Measurements from ENCODE around the gene CPTP. TPM values are rescaled to one million over a fixed set of nuclear protein-coding genes. Genes with fewer than 3 reads are reported as not detected.

CPTP gene
- total RNA-seq, 1 donor from 2014 or later, result 18.7 TPM

DNA sequence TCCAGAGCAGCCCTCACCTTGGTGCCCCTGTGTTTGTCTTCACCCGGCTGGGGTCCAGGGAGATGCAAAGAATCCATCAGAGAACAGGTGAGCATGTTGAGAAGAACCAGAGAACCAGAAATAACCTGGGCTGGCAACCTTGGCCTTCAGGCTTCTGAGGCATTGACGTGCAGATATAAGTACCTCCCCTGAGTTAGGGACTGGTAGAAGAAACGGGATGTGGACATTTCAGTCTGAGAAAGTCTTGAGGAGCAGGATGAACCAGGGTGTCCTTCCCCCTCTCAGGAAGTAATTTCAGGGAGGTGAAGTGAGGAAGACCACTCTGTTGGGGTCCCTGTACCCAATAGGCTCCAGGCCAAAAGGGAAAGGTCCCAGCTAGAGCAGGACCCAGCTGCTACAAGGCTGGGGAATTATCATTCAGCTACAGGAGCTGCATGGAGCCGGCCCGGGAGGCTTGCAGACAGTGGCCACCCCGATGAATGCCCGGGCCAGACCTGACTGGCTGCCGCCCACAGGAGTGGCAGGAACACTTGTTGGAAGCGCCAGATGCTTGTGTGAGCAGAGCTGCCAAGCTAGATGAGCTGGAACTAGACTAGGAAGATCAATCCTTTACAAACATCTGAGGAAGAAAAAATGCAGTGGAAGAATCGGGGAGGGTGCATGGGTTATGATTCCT lies 52.1 kb downstream of the CPTP start:
- Mint-ChIP-seq H3K27ac (ENCODE audit: unreplicated experiment) (no peak overlapping the region), H3K27me3 (ENCODE audit: unreplicated experiment) (no peaks in the 10 kb centered on the region), H3K4me1 (ENCODE audit: low read depth, unreplicated experiment) (peaks cover 1% of the 10 kb centered on the region), H3K36me3 (ENCODE audit: unreplicated experiment) (no peaks in the 10 kb centered on the region), H3K9me3 (ENCODE audit: unreplicated experiment) (no peaks in the 10 kb centered on the region), H3K4me3 (ENCODE audit: unreplicated experiment) (peak overlapping the region; percentile 20)
- TF ChIP-seq, protein P1, sequence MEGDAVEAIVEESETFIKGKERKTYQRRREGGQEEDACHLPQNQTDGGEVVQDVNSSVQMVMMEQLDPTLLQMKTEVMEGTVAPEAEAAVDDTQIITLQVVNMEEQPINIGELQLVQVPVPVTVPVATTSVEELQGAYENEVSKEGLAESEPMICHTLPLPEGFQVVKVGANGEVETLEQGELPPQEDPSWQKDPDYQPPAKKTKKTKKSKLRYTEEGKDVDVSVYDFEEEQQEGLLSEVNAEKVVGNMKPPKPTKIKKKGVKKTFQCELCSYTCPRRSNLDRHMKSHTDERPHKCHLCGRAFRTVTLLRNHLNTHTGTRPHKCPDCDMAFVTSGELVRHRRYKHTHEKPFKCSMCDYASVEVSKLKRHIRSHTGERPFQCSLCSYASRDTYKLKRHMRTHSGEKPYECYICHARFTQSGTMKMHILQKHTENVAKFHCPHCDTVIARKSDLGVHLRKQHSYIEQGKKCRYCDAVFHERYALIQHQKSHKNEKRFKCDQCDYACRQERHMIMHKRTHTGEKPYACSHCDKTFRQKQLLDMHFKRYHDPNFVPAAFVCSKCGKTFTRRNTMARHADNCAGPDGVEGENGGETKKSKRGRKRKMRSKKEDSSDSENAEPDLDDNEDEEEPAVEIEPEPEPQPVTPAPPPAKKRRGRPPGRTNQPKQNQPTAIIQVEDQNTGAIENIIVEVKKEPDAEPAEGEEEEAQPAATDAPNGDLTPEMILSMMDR (IDR thresholded peaks at IDR 0.05; ENCODE audit: partially characterized antibody, unreplicated experiment), result no peak
- no peak for DNase-seq

DNA sequence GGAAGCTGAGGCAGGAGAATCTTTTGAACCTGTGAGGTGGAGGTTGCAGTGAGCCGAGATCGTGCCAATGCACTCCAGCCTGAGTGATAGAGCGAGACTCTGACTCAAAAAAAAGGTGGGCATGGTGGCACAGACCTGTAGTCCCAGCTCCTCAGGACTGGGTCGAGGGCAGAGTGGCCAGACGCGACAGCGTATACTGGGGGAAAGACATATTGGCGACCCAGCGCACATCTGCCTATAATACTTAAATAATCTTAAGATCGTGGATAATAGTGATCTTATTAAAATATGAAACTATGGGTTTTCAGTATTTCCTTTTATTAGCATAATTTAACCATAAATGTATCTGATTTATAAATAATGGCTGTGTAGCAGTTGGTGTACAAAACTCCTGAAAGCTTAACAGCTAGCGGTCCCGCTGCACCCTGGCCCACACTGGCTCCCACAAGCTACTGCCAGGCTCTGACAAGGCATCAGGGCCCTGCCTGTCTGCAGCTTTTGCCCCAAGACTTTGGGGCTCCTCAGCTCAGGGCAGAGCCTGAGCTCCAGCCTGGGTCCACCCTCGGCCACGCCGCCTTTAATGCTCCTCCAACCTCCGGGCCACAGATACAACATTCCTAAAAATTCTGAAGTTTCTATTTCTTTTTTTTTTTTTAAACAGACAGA lies 53.1 kb downstream of the CPTP start:
- Mint-ChIP-seq H3K4me3 (ENCODE audit: unreplicated experiment) (no peak overlapping the region), H3K4me1 (ENCODE audit: low read depth, unreplicated experiment) (peaks cover 3% of the 10 kb centered on the region), H3K27me3 (ENCODE audit: unreplicated experiment) (peaks cover 4% of the 10 kb centered on the region), H3K27ac (ENCODE audit: unreplicated experiment) (no peak overlapping the region), H3K9me3 (ENCODE audit: unreplicated experiment) (no peaks in the 10 kb centered on the region), H3K36me3 (ENCODE audit: unreplicated experiment) (no peaks in the 10 kb centered on the region)
- no peak for DNase-seq
- TF ChIP-seq, protein P1 (IDR thresholded peaks at IDR 0.05; ENCODE audit: partially characterized antibody, unreplicated experiment), result no peak

Small RNA genes lying within 50 kb of the gene (microRNA-seq; reads per million reads assigned to microRNA genes)
- gene MIR6726 (ENCODE audit: unreplicated experiment) (101 reads per million, percentile 74 among the genes with 10 or more reads in this experiment), gene MIR6727 (ENCODE audit: unreplicated experiment) (2.8 reads per million, percentile 20 among the genes with 10 or more reads in this experiment), gene MIR6808 (ENCODE audit: unreplicated experiment) (4.5 reads per million, percentile 30 among the genes with 10 or more reads in this experiment)

Other genes with a start within 250 kb of the CPTP start
- 24.5 TPM for gene C1orf159, start 208.7 kb upstream of the CPTP start, total RNA-seq (ENCODE audit: unreplicated experiment)
- not detected for gene TTLL10, start 150.9 kb upstream of the CPTP start, total RNA-seq (ENCODE audit: unreplicated experiment)
- 3.0 TPM for gene TNFRSF18, start 118.2 kb upstream of the CPTP start, total RNA-seq (ENCODE audit: unreplicated experiment)
- gene TNFRSF4, start 110.6 kb upstream of the CPTP start, total RNA-seq (ENCODE audit: unreplicated experiment), result 0.29 TPM
- 89.2 TPM for gene SDF4, start 92.8 kb upstream of the CPTP start, total RNA-seq (ENCODE audit: unreplicated experiment)
- gene B3GALT6, start 92.6 kb upstream of the CPTP start, total RNA-seq (ENCODE audit: unreplicated experiment), result 30.0 TPM
- 9.1 TPM for gene C1QTNF12, start 78.1 kb upstream of the CPTP start, total RNA-seq (ENCODE audit: unreplicated experiment)
- 88.1 TPM for gene UBE2J2, start 50.9 kb upstream of the CPTP start, total RNA-seq (ENCODE audit: unreplicated experiment)
- gene SCNN1D, start 44.4 kb upstream of the CPTP start, total RNA-seq (ENCODE audit: unreplicated experiment), result 8.4 TPM
- 1,099 TPM for gene ACAP3, start 16.9 kb upstream of the CPTP start, total RNA-seq (ENCODE audit: unreplicated experiment)
- 45.5 TPM for gene PUSL1, start 16.2 kb upstream of the CPTP start, total RNA-seq (ENCODE audit: unreplicated experiment)
- 147 TPM for gene INTS11, start 142 bp upstream of the CPTP start, total RNA-seq (ENCODE audit: unreplicated experiment)
- gene TAS1R3, start 6.5 kb downstream of the CPTP start, total RNA-seq (ENCODE audit: unreplicated experiment), result 1.3 TPM
- gene DVL1, start 24.6 kb downstream of the CPTP start, total RNA-seq (ENCODE audit: unreplicated experiment), result 124 TPM
- gene MXRA8, start 33.8 kb downstream of the CPTP start, total RNA-seq (ENCODE audit: unreplicated experiment), result 7.7 TPM
- gene AURKAIP1, start 50.4 kb downstream of the CPTP start, total RNA-seq (ENCODE audit: unreplicated experiment), result 130 TPM
- 394 TPM for gene CCNL2, start 74.5 kb downstream of the CPTP start, total RNA-seq (ENCODE audit: unreplicated experiment)
- 98.6 TPM for gene MRPL20, start 82.5 kb downstream of the CPTP start, total RNA-seq (ENCODE audit: unreplicated experiment)
- gene ANKRD65, start 96.5 kb downstream of the CPTP start, total RNA-seq (ENCODE audit: unreplicated experiment), result 38.4 TPM
- 56.9 TPM for gene VWA1, start 110.9 kb downstream of the CPTP start, total RNA-seq (ENCODE audit: unreplicated experiment)
- gene ATAD3C, start 124.9 kb downstream of the CPTP start, total RNA-seq (ENCODE audit: unreplicated experiment), result 10.2 TPM
- gene ATAD3B, start 147.0 kb downstream of the CPTP start, total RNA-seq (ENCODE audit: unreplicated experiment), result 34.9 TPM
- gene ATAD3A, start 187.4 kb downstream of the CPTP start, total RNA-seq (ENCODE audit: unreplicated experiment), result 32.1 TPM
- 24.4 TPM for gene TMEM240, start 215.8 kb downstream of the CPTP start, total RNA-seq (ENCODE audit: unreplicated experiment)

Data from glutamatergic neuron (in vitro differentiated cells).